Mucosa of rectum (tissue), 2 donors: Measurements from ENCODE around the gene ATP8B2.

Experiments used
- H3K27ac ChIP-seq, 2 donors: one replicate each; pipeline ENCODE4 v1.7.0; 2013; ENCODE audit warnings: inconsistent platforms in 2 of 2, low read depth in 2 of 2, low read length in 2 of 2
- H3K27me3 ChIP-seq, 2 donors: one replicate each; pipeline ENCODE4 v1.7.0; 2013; ENCODE audit warnings: low read length in 2 of 2; ENCODE audit not compliant: control insufficient read depth in 2 of 2, insufficient read depth in 2 of 2
- H3K36me3 ChIP-seq, 2 donors: one replicate each; pipeline ENCODE4 v1.7.0; 2013; ENCODE audit warnings: low read length in 2 of 2; ENCODE audit not compliant: control insufficient read depth in 2 of 2, insufficient read depth in 2 of 2
- H3K4me1 ChIP-seq, 2 donors: one replicate each; pipeline ENCODE4 v1.7.0; 2013; ENCODE audit warnings: low read length in 2 of 2, mild to moderate bottlenecking in 1 of 2; ENCODE audit not compliant: control insufficient read depth in 2 of 2, insufficient read depth in 2 of 2
- H3K4me3 ChIP-seq, 2 donors: one replicate each; pipeline ENCODE4 v1.7.0; 2013; ENCODE audit warnings: low read length in 2 of 2
- H3K9ac ChIP-seq, 2 donors: one replicate each; pipeline ENCODE4 v1.7.0; 2013; ENCODE audit warnings: low read length in 2 of 2, low read depth in 1 of 2, mild to moderate bottlenecking in 1 of 2
- H3K9me3 ChIP-seq, 2 donors: one replicate each; pipeline ENCODE4 v1.7.0; 2013; ENCODE audit warnings: low read length in 2 of 2; ENCODE audit not compliant: control insufficient read depth in 2 of 2
- donor health status: healthy.
- donor health status: Normal muscosa, but diverticular disease.

ATP8B2 gene

GRCh38 chr1:154323493-154323892 is 1.8 kb upstream of the ATP8B2 start:
- H3K4me1 ChIP-seq, result peaks cover 10 to 20% of the 10 kb centered on the region in 2 donors
- H3K27me3 ChIP-seq, result peaks cover 6 to 7% of the 10 kb centered on the region in 2 donors
- H3K9ac ChIP-seq, result no peak overlapping the region
- H3K27ac ChIP-seq, result no peak overlapping the region
- no peaks in the 10 kb centered on the region for H3K36me3 ChIP-seq
- no peak overlapping the region for H3K4me3 ChIP-seq
- H3K9me3 ChIP-seq, result no peaks in the 10 kb centered on the region

GRCh38 chr1:154324241-154324640 is 1.1 kb upstream of the ATP8B2 start:
- peak overlapping the region in 1 of 2 donors; percentile 35 for H3K9ac ChIP-seq
- no peak overlapping the region for H3K27ac ChIP-seq
- no peaks in the 10 kb centered on the region for H3K36me3 ChIP-seq
- H3K9me3 ChIP-seq, result no peaks in the 10 kb centered on the region
- no peak overlapping the region for H3K4me3 ChIP-seq
- peaks cover 14 to 22% of the 10 kb centered on the region in 2 donors for H3K4me1 ChIP-seq
- peaks cover 6 to 11% of the 10 kb centered on the region in 2 donors for H3K27me3 ChIP-seq

GRCh38 chr1:154325583-154326545 is 539 bp downstream of the ATP8B2 start:
- Histone ChIP-seq H3K9me3 (no peaks in the 10 kb centered on the region), H3K36me3 (no peaks in the 10 kb centered on the region), H3K27me3 (peaks cover 6 to 17% of the 10 kb centered on the region in 2 donors), H3K27ac (peak overlapping the region; percentile 70 to 81), H3K4me1 (peaks cover 14 to 29% of the 10 kb centered on the region in 2 donors), H3K9ac (peak overlapping the region; percentile 60 to 62), H3K4me3 (peak overlapping the region; percentile 53 to 81)

GRCh38 chr1:154326546-154327465 is 1.5 kb downstream of the ATP8B2 start:
- peak overlapping the region in 1 of 2 donors; percentile 81 for H3K4me3 ChIP-seq
- peak overlapping the region; percentile 17 to 62 for H3K9ac ChIP-seq
- peaks cover 14 to 29% of the 10 kb centered on the region in 2 donors for H3K4me1 ChIP-seq
- no peaks in the 10 kb centered on the region for H3K9me3 ChIP-seq
- peaks cover 6 to 8% of the 10 kb centered on the region in 2 donors for H3K36me3 ChIP-seq
- H3K27ac ChIP-seq, result peak overlapping the region; percentile 70 to 81
- peaks cover 6 to 17% of the 10 kb centered on the region in 2 donors for H3K27me3 ChIP-seq

GRCh38 chr1:154327466-154328317 is 2.4 kb downstream of the ATP8B2 start:
- Histone ChIP-seq H3K4me3 (peak overlapping the region; percentile 58 to 70), H3K9me3 (no peaks in the 10 kb centered on the region), H3K4me1 (peaks cover 14 to 29% of the 10 kb centered on the region in 2 donors)

GRCh38 chr1:154328318-154329151 is 3.2 kb downstream of the ATP8B2 start:
- Histone ChIP-seq H3K36me3 (peaks cover 6 to 11% of the 10 kb centered on the region in 2 donors), H3K27me3 (peaks cover 4 to 17% of the 10 kb centered on the region in 2 donors), H3K4me3 (peak overlapping the region; percentile 58 to 70), H3K9me3 (no peaks in the 10 kb centered on the region), H3K9ac (peak overlapping the region; percentile 37 to 47), H3K27ac (peak overlapping the region; percentile 9 to 67), H3K4me1 (peaks cover 14 to 29% of the 10 kb centered on the region in 2 donors)

More at GRCh38 chr1:154327466-154328317, 2.4 kb downstream of the ATP8B2 start:
- H3K9ac ChIP-seq, result peak overlapping the region; percentile 26 to 47
- peak overlapping the region; percentile 9 to 67 for H3K27ac ChIP-seq
- H3K27me3 ChIP-seq, result peaks cover 6 to 17% of the 10 kb centered on the region in 2 donors
- H3K36me3 ChIP-seq, result peaks cover 6 to 11% of the 10 kb centered on the region in 2 donors

- H3K27me3 ChIP-seq, result peaks cover 4 to 17% of the 10 kb centered on the region in 2 donors
- peak overlapping the region; percentile 37 to 41 for H3K9ac ChIP-seq
- H3K27ac ChIP-seq, result peak overlapping the region in 1 of 2 donors; percentile 56
- peaks cover 6 to 15% of the 10 kb centered on the region in 2 donors for H3K36me3 ChIP-seq
- no peaks in the 10 kb centered on the region for H3K9me3 ChIP-seq
- H3K4me1 ChIP-seq, result peaks cover 14 to 29% of the 10 kb centered on the region in 2 donors
- peak overlapping the region; percentile 56 to 58 for H3K4me3 ChIP-seq
Observed at GRCh38 chr1:154329152-154329521, 3.8 kb downstream of the ATP8B2 start.

- Histone ChIP-seq H3K9ac (no peak overlapping the region), H3K4me3 (peak overlapping the region in 1 of 2 donors; percentile 56)
Observed at GRCh38 chr1:154329551-154330131, 4.3 kb downstream of the ATP8B2 start.

More at GRCh38 chr1:154329551-154330131, 4.3 kb downstream of the ATP8B2 start:
- H3K9me3 ChIP-seq, result no peaks in the 10 kb centered on the region
- peaks cover 4 to 19% of the 10 kb centered on the region in 2 donors for H3K27me3 ChIP-seq
- H3K4me1 ChIP-seq, result peaks cover 14 to 29% of the 10 kb centered on the region in 2 donors
- peaks cover 6 to 15% of the 10 kb centered on the region in 2 donors for H3K36me3 ChIP-seq
- no peak overlapping the region for H3K27ac ChIP-seq
